Thoracic aorta (tissue), 2 donors: ENCODE data around the gene ZNF396. TPM values are rescaled to one million over a fixed set of nuclear protein-coding genes. Genes with fewer than 3 reads are reported as not detected.

Experiments
- ATAC-seq: fragments of 150-250 bp; one replicate; pipeline ENCODE4 v1.8.0; 2017; ENCODE audit warnings: low read depth; ENCODE audit not compliant: insufficient number of reproducible peaks, low FRiP score
- DNase-seq: peaks from one replicate; pipeline ENCODE4 v3.0.0-alpha.2; 2020; ENCODE audit warnings: low spot score
- H3K27ac ChIP-seq, 2 donors: fragments of 200-600 bp; sonication (generic); 1 replicate in 1 of 2; 2 replicates in 1 of 2; pipeline ENCODE4 v1.5.1; 2016; ENCODE audit warnings: mild to moderate bottlenecking in 2 of 2, moderate library complexity in 2 of 2
- H3K27me3 ChIP-seq: fragments of 200-600 bp; sonication (generic); replicated peaks from 2 replicates; pipeline ENCODE4 v1.6.0; 2016; ENCODE audit warnings: mild to moderate bottlenecking; ENCODE audit not compliant: insufficient read depth
- H3K36me3 ChIP-seq: fragments of 200-600 bp; sonication (generic); one replicate; pipeline ENCODE4 v1.5.1; 2016
- H3K4me1 ChIP-seq, 2 donors: fragments of 200-600 bp; sonication (generic); 1 replicate in 1 of 2; 2 replicates in 1 of 2; pipeline versions ENCODE4 v1.5.1 to v1.6.0; 2016; ENCODE audit warnings: low read depth in 2 of 2, mild to moderate bottlenecking in 1 of 2; ENCODE audit not compliant: control insufficient read depth in 1 of 2
- H3K4me3 ChIP-seq: fragments of 200-600 bp; sonication (generic); 2 replicates; pipeline ENCODE4 v1.5.1; 2016; ENCODE audit warnings: mild to moderate bottlenecking
- H3K9me3 ChIP-seq: fragments of 200-600 bp; sonication (generic); 2 replicates; pipeline ENCODE4 v1.5.1; 2016
- total RNA-seq, 2 donors: library from RNA; depleted of rRNA; stranded (reverse); fragments of >200 nt; gene quantifications; one replicate each; pipeline versions ENCODE4 v1.1.0 to v1.2.3, GENCODE V29; 2016
- TF ChIP-seq, protein P1 (sequence below): fragments of 200-600 bp; sonication (generic); IDR thresholded peaks from one replicate; pipeline ENCODE4 v1.5.1; 2019; ENCODE audit warnings: antibody characterized with exemption

ZNF396 gene
- total RNA-seq, 2 donors from 2014 or later: 0.95 to 4.1 TPM

DNA sequence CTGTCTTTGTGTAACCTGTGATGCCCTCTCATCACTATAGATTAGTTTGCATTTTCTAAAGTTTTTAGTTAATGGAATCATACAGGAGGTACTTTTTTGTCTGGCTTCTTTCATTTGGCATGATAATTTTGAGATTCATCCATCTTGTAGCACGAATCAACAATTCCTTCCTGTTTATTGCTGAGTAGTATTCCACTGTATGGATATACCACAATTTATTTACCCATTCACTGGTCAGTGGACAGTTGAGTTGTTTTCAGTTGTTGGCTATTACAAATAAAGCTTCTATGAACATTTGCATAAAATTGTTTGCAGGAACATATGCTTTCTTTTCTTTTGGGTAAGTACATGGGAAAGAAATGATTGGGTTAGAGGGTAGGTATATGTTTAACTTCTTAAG, 40.1 kb upstream of the ZNF396 start:
- no peaks in the 10 kb centered on the region for H3K4me1 ChIP-seq
- TF ChIP-seq, protein P1, sequence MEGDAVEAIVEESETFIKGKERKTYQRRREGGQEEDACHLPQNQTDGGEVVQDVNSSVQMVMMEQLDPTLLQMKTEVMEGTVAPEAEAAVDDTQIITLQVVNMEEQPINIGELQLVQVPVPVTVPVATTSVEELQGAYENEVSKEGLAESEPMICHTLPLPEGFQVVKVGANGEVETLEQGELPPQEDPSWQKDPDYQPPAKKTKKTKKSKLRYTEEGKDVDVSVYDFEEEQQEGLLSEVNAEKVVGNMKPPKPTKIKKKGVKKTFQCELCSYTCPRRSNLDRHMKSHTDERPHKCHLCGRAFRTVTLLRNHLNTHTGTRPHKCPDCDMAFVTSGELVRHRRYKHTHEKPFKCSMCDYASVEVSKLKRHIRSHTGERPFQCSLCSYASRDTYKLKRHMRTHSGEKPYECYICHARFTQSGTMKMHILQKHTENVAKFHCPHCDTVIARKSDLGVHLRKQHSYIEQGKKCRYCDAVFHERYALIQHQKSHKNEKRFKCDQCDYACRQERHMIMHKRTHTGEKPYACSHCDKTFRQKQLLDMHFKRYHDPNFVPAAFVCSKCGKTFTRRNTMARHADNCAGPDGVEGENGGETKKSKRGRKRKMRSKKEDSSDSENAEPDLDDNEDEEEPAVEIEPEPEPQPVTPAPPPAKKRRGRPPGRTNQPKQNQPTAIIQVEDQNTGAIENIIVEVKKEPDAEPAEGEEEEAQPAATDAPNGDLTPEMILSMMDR: no peak
- no peaks in the 10 kb centered on the region for H3K36me3 ChIP-seq
- DNase-seq (no peak), ATAC-seq (no peak)
- H3K9me3 ChIP-seq: no peaks in the 10 kb centered on the region
- H3K4me3 ChIP-seq: no peak overlapping the region
- no peaks in the 10 kb centered on the region for H3K27me3 ChIP-seq
- H3K27ac ChIP-seq: no peak overlapping the region

DNA sequence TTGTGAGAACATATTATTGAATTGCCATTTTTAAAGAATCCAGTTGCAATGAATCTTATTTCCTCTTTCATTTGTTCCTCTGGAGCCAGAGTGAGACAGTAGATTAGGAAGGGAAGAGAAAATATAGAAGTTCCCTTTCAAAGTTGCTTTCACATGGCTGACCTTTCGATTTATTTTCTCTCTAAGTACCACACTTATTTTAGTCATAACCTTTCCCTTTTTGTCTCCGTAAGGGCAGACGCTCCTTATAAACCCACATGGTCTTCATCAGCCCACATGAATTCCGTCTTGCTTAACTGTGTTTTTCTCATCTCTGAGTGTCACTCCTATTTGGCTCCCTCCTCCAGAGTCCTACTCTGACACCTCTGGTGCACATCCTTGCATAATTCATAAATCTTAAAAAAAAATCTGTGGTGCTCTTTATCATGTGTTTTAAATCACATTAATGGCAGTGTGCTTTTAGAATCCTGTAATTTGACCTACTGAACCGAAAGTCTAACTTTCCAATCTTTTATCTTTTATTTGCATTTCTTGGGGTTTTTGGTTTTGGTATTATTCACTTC, 38.5 kb upstream of the ZNF396 start:
- ATAC-seq (no peak), DNase-seq (no peak)
- H3K27ac ChIP-seq: no peak overlapping the region
- H3K27me3 ChIP-seq: no peaks in the 10 kb centered on the region
- TF ChIP-seq, protein P1: no peak
- H3K9me3 ChIP-seq: no peaks in the 10 kb centered on the region
- peak overlapping the region; percentile 41 for H3K4me3 ChIP-seq
- H3K4me1 ChIP-seq: no peaks in the 10 kb centered on the region
- H3K36me3 ChIP-seq: no peaks in the 10 kb centered on the region

GRCh38 chr18:35413163-35413511, 36.0 kb upstream of the ZNF396 start:
- ATAC-seq (no peak), DNase-seq (no peak)
- TF ChIP-seq, protein P1: no peak
- Histone ChIP-seq H3K4me3 (no peak overlapping the region), H3K27ac (no peak overlapping the region), H3K4me1 (no peaks in the 10 kb centered on the region), H3K9me3 (no peaks in the 10 kb centered on the region), H3K36me3 (no peaks in the 10 kb centered on the region), H3K27me3 (no peaks in the 10 kb centered on the region)

DNA sequence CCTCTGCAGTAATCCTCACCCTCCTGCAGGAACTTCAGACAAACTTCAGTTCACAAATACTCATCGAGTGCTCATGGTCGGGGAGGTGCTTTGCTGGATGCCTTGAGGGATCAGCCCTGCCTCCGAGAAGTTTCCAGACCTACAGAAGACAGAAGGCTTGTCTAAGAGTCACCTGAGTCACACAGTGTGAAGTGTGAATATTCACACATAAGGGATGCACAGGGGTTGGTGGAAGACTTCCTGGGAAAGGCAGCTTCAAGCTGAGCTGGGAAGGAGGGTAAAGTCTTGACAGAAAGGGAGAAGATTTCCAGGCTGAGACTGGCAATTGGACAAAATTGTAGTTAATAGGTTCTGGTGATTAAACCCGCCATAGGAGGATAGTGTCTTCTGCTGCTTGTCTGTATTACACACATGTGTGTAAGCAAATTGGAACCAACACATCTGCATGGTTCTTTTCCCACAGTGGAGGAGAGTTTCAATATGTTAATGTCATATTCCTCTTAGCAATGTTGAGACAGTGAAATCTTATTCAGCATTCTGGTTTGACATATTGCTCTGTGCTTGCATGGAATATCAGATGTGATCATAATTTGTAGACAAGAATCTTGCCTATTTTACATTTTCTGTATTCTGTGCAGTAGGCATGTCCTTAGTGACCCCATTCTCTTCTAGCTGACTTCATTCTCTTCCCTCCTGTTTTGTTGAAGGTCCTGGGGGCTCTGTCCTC, 34.7 kb upstream of the ZNF396 start:
- H3K36me3 ChIP-seq: no peaks in the 10 kb centered on the region
- DNase-seq: no peak
- no peaks in the 10 kb centered on the region for H3K4me1 ChIP-seq
- no peaks in the 10 kb centered on the region for H3K27me3 ChIP-seq
- no peak overlapping the region for H3K4me3 ChIP-seq
- no peak overlapping the region for H3K27ac ChIP-seq
- no peaks in the 10 kb centered on the region for H3K9me3 ChIP-seq
- TF ChIP-seq, protein P1: no peak
- no peak for ATAC-seq

GRCh38 chr18:35410561-35410960, 33.4 kb upstream of the ZNF396 start:
- Histone ChIP-seq H3K4me3 (no peak overlapping the region), H3K4me1 (no peaks in the 10 kb centered on the region), H3K27ac (no peak overlapping the region), H3K27me3 (no peaks in the 10 kb centered on the region), H3K36me3 (no peaks in the 10 kb centered on the region), H3K9me3 (no peaks in the 10 kb centered on the region)
- ATAC-seq (no peak), DNase-seq (no peak)
- TF ChIP-seq, protein P1: no peak
